GM03348 (cell line): ENCODE data around the gene AP2A1.
A peak's percentile ranks its signal among the peaks of the same experiment; 100 is the strongest.

ENCODE experiments used
- DNase-seq: peaks from one replicate; pipeline ENCODE4 v3.0.0; 2012; ENCODE audit warnings: low spot score

The AP2A1 gene

DNA sequence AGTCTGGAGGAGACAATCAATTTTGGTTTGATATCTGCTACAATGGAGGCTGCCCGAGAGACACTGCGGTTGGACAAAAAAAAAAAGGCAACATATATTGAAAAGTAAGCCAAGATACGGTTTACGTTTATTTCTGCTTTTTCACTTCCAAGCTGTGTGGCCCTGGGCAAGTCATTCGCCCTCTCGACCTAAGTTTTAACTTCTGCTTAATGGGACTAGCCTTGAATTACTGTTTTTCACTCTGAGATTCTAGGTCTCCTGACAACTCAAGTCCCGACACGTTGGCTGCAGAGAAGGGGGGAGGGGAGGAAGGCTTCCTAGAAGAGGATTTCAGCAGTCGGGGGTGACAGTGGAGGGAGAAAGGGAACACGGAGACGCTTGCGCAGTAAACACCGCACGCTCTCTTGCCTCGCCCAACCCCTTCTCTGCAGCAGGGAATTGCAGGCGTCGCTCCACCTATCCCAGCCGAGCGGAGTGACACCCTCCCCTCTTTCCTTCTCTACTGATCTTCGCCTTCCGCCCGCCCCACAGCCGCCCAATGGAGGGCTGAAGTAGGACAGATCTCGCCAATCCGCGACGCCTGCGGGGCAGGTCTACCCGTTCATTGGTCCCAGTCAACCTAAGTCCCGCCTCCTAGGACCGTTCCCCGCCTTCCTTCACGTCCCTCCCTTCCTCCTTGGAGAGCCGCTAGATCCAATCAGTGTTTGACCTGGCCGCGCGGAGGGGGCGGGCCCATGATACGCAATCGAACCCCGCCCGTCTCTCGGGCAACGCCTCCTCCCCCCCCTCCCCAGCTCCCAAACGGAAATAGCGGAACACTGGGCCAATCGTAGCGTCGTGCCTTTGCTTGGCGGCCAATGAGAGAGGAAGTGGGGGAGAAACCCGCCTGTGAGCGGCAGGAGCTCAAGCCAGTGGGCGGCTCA is 533 bp upstream of the AP2A1 start:
- peak; percentile 99 for DNase-seq

DNA sequence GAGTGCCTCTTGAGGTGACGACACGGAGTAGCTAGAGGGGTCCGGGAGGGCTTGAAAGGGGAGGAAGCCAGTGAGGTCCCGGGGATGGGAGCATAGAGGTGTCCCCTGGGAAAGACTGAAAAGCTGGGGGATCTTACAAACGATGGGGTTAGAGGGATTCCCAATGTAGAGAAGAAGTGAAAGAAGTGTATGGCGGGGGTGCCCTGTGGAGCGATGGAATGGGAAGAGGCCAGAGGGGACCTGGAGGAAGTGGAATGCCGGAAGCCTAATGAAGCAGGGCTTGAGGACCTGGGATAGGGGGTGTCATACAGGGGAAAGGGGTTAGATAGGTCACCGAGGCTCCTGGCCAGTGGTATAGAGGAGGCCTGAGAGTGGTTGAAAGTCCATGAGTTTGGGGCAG is 580 bp downstream of the AP2A1 start:
- DNase-seq, result peak; percentile 29

DNA sequence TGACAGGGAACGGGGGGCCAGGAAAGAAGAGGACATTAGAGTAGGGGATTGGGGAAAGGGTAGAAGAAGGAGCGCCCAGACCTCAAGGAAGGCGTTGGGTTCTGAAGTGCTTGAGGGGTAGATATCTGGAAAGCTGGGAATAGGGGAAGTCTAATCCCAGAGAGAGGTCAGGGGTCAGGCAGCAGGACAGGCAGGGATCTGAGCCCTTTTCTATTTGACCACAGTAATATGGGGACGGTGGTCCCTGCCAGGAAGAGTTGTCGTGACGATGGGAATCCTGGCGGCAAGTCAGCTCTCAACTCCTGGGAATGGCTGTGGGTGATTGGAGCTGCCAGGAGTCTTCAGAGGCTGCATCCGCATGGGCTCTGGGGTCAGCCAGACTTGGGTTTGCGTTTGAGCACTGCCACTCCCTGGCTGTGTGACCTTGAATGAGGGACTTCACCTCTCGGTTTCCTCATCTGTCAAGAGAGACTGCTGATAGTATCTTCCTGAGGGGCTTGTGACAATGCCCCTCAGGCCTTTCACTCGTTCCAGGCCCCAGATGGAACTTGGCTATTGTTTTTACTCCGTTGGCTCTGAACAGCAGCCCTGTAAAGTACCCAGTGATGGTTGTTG is 1.3 kb downstream of the AP2A1 start:
- no peak for DNase-seq

DNA sequence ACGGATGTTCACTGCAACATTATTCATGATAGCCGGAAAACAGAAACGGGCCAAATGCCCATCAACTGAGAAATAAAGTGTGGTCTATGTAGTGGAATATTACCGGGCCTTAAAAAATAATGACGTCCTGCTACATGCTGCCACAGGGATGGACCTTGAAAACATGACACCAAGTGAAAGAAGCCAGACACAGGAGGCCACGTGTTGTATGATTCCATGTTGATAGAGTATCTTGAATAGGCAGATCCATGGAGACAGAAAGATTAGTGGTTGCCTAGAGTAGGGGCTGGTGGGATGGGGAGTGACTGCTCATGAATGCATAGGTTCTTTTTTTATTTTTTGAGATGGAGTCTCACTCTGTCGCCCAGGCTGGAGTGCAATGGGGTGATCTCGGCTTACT is 3.7 kb downstream of the AP2A1 start:
- no peak for DNase-seq

DNA sequence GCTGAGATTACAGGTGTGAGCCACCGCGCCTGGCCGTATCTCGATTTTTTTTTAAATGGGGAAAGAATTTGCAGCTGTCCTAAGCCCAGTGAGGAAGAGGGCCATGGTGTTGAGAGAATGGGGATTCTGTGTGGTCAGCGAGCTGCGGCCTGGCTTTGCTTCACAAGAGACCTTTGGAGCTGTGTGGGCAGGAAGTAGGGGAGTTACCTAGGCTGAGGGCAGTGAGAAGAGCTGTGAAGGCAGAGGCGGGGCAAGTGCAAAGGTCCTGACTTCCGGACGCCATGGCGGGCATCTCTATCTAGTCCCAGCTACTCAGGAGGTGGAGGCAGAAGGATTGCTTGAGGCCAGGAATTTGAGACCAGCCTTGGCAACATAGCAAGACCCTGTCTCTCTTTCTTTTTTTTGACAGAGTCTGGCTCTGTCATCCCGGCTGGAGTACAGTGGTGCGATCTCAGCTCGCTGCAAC is 4.9 kb downstream of the AP2A1 start:
- no peak for DNase-seq

DNA sequence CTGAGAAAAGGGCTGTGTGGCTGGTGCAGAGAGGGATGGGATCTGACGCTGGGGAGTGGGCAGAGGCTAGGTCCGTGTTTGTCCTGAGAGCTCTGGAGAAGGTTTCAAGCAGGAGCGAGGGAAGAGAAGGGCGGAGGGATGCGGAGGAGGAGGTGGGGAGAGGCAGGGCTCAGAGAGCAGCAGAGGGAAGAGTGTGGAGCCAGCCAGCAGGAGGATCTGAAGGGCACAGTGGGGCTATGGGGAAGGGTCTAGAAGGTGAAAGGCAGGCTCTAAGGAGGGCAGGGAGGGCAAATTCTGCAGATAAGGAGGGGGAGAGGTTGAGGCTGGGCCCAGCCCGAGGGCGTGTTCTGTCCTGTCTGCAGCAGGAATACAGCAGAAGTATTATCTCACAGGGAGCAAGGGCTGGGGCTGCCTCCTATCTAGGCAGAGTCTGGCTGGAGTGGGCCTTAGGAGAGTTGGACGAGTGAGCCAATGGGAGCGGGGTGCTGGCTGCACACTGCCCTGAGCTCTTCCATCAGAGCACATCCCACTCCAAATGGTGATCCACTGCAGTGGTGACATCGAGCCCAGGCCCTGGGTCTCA is 6.1 kb downstream of the AP2A1 start:
- no peak for DNase-seq

DNA sequence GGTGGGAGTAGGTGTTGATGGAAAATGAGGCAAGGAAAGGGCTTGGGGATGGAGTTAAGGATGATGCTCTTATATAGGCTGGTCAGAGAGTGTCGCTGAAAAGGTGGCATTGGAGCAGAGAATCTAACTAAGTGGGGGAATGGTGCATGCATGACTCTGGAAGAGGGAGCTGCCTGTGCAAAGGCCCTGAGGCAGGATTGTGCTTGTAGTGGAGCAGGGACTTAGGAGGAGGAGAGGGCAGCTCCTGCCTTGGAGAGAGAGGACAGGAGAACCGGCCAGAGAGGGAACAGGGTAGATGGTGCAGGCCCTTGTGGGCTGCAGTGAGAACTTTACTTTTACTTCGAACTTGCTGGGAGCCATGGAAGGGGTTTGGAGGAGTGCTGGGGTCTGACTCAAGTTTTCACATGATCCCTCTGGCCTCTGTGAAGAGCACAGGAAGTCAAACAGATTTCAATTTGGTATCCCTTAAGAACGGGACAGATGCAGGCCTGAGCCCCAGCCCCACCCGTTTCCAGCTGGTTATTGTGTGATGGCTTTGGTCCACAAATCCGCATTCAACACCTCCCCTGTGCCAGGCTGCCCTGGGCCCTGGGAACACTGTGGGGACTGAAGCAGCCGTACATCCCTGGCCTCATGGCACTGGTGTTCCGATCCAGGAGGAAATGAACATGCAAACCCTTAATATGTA is 7.0 kb downstream of the AP2A1 start:
- DNase-seq, result no peak

DNA sequence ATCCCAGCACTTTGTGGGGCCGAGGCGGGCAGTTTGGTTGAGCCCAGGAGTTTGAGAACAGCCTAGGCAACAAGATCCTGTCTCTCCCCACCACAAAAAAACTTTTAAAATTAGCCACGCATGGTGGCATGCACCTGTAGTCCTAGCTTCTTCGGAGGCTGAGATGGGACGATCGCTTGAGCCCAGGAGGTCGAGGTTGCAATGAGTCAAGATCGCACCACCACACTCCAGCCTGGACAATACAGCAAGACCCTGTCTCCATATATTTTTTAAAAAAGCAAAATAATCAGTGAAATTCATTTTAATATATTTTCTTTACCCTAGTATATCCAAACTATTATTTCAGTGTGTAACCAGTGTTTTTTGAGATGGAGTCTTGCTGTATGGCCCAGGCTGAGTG is 8.2 kb downstream of the AP2A1 start:
- DNase-seq, result no peak

DNA sequence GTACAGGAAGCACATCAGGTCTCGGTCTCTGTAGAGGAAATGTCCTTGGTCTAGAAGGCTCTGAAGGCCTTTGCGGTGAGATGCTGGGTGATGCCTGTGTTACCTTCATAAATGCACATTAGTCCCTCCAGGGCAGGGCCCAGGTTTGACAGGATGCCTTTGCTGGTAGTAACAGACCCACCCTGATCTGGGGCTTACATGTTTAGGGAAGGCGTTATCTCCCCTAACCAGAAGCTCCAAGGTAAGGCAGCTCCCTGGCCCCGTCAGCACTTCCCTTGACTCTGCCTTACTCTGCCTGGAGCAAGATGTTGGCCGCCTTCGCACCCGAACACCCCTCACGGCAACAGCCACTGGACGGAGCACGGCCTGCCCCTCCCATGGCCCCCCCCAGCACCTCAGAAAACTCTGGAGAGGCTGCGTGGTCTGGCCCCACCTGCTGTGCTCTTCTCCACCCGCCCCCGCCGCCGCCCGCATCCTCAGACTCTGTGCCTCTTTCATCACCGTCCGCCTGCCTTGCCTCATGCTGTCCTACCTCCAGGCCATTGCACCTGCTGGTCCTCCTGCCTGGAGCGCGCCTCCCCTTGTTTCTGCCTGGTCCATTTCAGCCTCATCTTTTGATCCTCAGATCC is 9.1 kb downstream of the AP2A1 start:
- DNase-seq, result no peak

DNA sequence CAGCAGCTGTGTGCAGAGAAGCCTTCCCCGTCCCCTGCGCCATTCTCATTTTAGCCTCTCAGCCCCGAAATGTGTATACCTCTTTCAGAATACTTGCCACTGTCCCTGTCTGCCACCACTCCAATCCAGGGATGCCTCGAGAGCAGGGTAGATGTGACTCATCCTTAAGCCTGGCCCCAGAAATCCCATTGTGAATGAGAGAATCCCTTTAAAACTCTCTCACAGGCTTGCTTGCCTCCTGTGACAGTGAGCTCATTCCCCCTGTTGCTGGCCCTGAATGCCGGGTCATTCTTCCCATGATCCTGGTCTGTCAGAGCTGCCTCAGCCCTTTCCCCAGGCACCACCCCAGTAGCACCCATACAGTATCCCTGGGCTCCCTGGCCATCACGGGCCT is 9.6 kb downstream of the AP2A1 start:
- no peak for DNase-seq

DNA sequence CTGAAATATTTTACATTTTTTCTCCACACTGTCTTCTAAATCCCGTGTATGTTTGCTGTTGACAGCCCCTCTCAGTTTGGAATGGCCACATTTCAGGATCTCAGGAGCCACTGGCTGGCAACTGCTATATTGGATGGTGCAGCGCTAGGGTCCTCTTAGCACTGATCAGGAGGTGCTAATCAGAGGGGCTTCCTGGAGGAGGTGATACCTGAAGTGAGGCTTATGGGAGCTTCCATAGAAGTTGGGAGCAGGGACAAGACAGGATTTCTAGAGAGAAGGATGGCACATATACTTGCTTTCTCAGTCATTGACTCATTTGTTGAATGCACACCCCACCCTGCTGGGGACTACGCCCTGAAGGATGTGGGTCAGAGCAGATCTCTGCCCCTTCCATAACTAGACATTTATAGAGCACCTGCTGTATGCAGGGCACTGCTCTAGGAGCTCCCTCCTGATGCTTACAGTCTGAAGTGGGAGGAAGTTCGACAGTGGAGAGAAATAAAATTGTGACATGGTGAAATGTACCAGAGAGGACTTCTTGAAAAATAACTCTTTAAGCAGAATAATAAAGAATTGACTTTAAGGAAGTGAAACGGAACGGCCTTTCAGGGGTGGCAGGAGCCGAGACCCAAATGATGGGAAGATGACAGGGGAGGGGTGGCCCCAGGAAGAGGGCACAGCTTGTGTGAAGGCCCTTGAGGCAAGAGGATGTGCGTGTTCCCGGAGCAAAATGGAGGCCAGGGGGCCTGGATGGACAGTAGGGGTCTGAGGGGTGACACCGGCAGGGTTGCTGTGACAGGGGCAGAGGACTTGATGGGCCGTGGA is 13.1 kb downstream of the AP2A1 start:
- DNase-seq, result no peak

DNA sequence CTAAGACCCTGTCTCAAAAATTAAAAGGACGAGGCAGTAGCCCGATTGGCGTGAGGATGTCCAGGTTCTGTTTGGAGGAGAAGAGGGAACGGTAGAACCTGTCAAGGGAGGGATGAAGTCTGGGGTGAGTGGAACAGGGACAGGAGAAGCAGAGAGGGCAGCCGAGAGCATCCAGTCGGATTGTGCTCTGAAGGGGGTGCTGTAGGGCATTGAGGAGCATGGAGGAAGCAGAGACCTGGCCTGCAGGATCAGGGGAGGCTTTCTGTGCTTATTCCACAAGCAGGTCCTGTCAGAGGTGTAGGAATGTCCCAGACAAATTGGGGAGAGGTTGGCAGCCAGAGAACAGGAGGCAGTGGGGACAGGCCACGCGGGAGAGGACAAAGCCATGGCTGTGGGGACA is 14.1 kb downstream of the AP2A1 start:
- DNase-seq, result no peak

DNA sequence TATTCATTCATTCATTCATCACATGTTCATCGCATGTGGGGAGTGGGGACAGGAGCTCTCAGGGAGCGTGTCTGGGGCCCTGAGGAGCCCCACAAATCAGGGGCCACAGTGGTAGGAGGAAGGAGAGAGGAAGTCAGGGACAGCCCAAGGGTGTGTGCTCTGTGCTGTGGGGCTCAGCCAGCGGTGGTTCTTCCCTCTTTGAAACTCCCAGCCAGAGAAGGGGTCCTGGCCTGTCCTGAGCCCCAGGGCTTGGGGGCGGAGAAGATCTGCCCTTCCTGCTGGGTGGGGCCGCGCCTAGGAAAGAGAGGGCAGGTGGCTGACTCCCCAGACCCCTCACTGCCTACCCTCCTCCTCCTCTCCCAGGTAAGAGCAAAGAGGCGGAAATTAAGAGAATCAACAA is 14.6 kb downstream of the AP2A1 start:
- no peak for DNase-seq

DNA sequence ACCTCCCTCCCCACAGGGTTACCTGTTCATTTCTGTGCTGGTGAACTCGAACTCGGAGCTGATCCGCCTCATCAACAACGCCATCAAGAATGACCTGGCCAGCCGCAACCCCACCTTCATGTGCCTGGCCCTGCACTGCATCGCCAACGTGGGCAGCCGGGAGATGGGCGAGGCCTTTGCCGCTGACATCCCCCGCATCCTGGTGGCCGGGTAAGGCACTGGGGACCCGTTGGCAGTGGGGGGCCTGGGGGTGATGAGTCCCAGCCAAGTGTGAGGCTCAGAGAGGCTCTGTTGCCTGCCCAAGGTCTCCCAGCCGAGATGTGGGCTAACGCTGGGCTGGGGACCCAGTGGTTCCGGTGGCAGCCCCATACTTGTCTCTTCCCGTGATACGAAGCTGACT is 15.7 kb downstream of the AP2A1 start:
- DNase-seq, result no peak

DNA sequence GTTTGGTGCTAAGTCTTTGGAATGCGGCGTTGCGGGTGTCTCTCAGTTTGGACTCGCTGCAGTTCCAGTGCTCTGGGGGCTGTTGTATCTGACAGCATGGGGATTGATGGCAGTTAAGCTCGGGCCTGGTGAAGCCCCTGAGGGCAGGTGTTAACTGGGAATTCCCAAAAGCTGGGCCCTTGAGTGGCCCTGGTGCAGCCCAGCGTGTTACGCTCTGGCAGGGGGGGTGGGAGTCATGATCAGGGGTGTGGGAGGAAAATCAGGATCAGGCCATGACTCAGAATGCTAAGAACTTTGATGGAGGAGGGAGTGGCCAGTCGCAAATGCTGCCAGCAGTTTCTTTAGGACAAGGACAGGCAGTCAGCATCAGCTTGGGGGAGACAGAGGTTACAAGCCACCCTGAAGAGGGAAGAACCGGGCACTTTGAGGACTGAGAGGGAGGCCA is 19.6 kb downstream of the AP2A1 start:
- peak; percentile 87 for DNase-seq

DNA sequence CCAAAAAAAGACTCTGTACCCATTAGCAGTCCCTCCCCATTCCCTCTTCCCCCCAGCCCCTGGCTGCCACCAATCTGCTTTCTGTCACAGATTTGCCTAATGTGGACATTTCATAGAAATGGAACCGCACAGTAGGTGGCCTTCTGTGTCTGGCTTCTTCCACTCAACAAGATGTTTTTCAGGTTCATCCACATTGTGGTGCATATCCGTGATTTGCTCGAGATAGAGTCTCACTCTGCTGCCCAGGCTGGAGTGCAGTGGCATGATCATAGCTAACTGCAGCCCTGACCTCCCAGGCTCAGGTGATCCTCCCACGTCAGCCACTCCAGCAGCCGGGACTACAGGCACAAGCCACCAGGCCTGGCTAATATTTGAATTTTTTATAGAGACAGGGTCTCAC is 20.9 kb downstream of the AP2A1 start:
- DNase-seq, result no peak

DNA sequence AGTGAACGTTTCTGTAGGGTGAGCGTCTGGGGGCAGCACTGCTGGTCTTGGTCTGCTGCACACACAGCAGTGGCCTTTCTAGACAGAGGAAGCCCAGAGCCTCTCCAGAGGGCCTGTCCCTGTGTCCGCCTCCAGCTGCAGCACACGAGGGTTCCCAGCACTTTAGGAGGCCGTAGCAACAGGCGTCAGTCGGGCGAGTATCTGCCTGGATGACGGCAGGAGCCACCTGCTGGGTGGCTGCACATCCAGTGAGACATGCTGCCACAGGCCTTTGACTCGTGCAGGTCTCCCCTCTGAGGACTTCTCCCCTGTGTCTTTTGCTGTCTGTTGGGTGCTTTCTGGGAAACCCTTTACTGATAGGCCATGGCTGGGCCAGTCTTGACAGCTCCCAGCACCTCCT is 22.1 kb downstream of the AP2A1 start:
- no peak for DNase-seq

DNA sequence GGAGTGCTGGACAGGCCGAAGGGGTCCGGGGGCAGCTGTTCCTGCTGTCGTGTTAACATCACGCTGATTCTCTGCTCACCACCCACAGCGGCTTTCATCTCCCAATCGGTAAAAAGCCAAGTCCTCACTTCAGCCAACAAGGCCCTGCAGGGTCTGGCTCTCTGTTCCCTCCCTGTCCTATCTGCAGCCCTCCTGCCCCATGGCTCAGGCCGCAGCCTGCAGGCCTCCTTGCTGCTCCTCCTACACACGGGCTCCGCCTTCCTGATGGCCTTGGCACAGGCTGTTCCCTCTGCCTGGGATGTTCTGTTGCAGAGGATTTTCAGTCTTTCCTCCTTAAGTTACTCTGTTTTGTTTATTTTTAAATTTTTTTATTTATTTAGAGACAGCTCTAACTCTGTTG is 24.1 kb downstream of the AP2A1 start:
- peak; percentile 32 for DNase-seq

DNA sequence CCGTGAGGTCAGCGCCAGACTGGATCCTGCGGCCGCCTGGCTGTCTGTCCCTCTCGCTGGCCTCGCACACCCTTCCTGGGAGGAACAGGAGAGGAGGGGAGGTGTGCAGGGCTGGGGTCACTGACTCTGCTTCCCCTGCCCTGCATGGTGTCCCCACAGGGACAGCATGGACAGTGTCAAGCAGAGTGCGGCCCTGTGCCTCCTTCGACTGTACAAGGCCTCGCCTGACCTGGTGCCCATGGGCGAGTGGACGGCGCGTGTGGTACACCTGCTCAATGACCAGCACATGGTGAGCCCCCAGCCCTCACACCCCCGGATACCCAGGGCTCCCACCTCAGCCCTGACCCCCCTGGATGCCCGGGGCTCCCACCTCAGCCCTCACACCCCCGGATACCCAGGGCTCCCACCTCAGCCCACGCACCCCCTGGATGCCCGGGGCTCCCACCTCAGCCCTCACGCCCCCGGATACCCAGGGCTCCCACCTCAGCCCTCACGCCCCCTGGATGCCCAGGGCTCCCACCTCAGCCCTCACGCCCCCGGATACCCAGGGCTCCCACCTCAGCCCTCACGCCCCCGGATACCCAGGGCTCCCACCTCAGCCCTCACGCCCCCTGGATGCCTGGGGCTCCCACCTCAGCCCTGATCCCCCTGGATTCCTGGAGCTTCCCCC is 25.1 kb downstream of the AP2A1 start:
- no peak for DNase-seq

DNA sequence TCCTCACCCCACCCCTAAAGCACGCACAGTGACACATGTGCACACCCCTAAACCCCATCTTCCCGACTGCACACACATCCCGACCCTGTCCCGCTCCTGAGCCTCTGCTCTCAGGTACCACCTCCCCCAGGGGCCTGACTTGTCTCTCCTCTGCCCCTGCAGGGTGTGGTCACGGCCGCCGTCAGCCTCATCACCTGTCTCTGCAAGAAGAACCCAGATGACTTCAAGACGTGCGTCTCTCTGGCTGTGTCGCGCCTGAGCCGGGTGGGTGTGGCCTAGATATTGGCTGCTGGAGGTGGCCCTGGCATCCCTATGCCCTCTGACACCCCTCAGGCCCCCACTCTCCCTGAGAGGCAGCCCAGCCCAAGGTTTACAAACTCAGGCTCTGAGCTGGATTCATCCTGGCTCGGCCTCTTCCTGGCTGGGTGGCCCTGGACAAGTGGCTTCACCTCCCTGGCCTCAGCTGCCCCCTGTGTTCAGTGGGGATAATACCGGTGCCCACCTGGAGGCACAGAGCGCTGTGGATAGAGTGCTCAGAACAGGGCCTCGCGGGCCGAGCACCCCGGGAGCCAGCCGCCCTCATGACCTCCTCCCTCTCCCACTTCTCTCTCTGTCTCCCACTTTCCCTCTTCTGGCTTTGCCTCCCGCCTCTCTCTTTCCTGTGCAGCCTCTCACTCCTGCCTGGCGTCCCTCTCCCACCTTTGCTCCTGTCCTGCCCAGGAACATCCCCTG is 26.2 kb downstream of the AP2A1 start:
- no peak for DNase-seq
